Neural progenitor cell (in vitro differentiated cells): Measurements from ENCODE around the gene CLECL1. TPM values are rescaled to one million over a fixed set of nuclear protein-coding genes. Genes with fewer than 3 reads are reported as not detected.

ENCODE experiments used
- DNase-seq: peaks from one replicate; pipeline ENCODE4 v3.0.0-alpha.2; 2016; ENCODE audit warnings: low spot score
- H2AFZ ChIP-seq: fragments of 200-600 bp; sonication (generic); replicated peaks from 2 replicates; pipeline ENCODE4 v1.6.1; 2016; ENCODE audit warnings: antibody characterized with exemption
- H3F3A ChIP-seq: fragments of 200-600 bp; sonication (generic); 2 replicates; pipeline ENCODE4 v1.6.1; 2016; ENCODE audit warnings: antibody characterized with exemption, low read depth
- H3K27ac ChIP-seq: fragments of 200-600 bp; sonication (generic); 2 replicates; pipeline ENCODE4 v1.5.1; 2016; ENCODE audit warnings: mild to moderate bottlenecking
- H3K27me3 ChIP-seq: fragments of 200-600 bp; sonication (generic); 2 replicates; pipeline ENCODE4 v1.6.1; 2016; ENCODE audit warnings: mild to moderate bottlenecking, moderate library complexity
- H3K36me3 ChIP-seq: fragments of 200-600 bp; sonication (generic); 2 replicates; pipeline ENCODE4 v1.5.1; 2016
- H3K4me1 ChIP-seq: fragments of 200-600 bp; sonication (generic); 2 replicates; pipeline ENCODE4 v1.6.1; 2016; ENCODE audit warnings: mixed run types
- H3K4me2 ChIP-seq: fragments of 200-600 bp; sonication (generic); 2 replicates; pipeline ENCODE4 v1.6.1; 2016
- H3K4me3 ChIP-seq: fragments of 200-600 bp; sonication (generic); 2 replicates; pipeline ENCODE4 v1.5.1; 2016
- H3K79me2 ChIP-seq: fragments of 200-600 bp; sonication (generic); 2 replicates; pipeline ENCODE4 v1.6.1; 2016; ENCODE audit warnings: low read depth
- H3K9ac ChIP-seq: fragments of 200-600 bp; sonication (generic); 2 replicates; pipeline ENCODE4 v1.6.1; 2016
- H3K9me3 ChIP-seq: fragments of 200-600 bp; sonication (generic); 2 replicates; pipeline ENCODE4 v1.5.1; 2016; ENCODE audit warnings: low read depth
- H4K20me1 ChIP-seq: fragments of 200-600 bp; sonication (generic); 2 replicates; pipeline ENCODE4 v1.6.1; 2016; ENCODE audit warnings: low read depth
- H3K27ac Mint-ChIP-seq: 3 replicates; pipeline ENCODE4 v1.8.0; 2021; ENCODE audit warnings: mixed read lengths
- H3K27me3 Mint-ChIP-seq: 2 replicates; pipeline ENCODE4 v1.8.0; 2022; ENCODE audit warnings: low read depth, mild to moderate bottlenecking, inconsistent platforms, moderate library complexity, mixed read lengths; ENCODE audit not compliant: insufficient read depth
- H3K36me3 Mint-ChIP-seq: 3 replicates; pipeline ENCODE4 v1.8.0; 2021; ENCODE audit warnings: mixed read lengths
- H3K4me1 Mint-ChIP-seq: 3 replicates; pipeline ENCODE4 v1.8.0; 2021; ENCODE audit warnings: mixed read lengths
- H3K4me3 Mint-ChIP-seq: 3 replicates; pipeline ENCODE4 v1.8.0; 2021; ENCODE audit warnings: mild to moderate bottlenecking, moderate library complexity, mixed read lengths
- H3K9me3 Mint-ChIP-seq: 3 replicates; pipeline ENCODE4 v1.8.0; 2020; ENCODE audit warnings: mixed read lengths
- EZH2 ChIP-seq: fragments of 200-600 bp; sonication (generic); IDR thresholded peaks from 2 replicates; pipeline ENCODE4 v1.6.1; 2017; ENCODE audit warnings: antibody characterized with exemption, mild to moderate bottlenecking, moderate library complexity
- EZH2phosphoT487 ChIP-seq: fragments of 200-600 bp; sonication (generic); IDR thresholded peaks from 2 replicates; pipeline ENCODE4 v1.6.1; 2017; ENCODE audit warnings: antibody characterized with exemption
- total RNA-seq: library from RNA; depleted of rRNA; stranded (reverse); fragments of >200 nt; gene quantifications from 2 replicates; pipeline ENCODE4 v1.2.3, GENCODE V29; 2015; ENCODE audit warnings: low replicate concordance
- TF ChIP-seq, protein P1 (sequence below): fragments of 200-600 bp; sonication (generic); IDR thresholded peaks from 2 replicates; pipeline ENCODE4 v1.5.1; 2017; ENCODE audit warnings: antibody characterized with exemption, mild to moderate bottlenecking

The CLECL1 gene
- total RNA-seq, 1 donor from 2014 or later: not detected

DNA sequence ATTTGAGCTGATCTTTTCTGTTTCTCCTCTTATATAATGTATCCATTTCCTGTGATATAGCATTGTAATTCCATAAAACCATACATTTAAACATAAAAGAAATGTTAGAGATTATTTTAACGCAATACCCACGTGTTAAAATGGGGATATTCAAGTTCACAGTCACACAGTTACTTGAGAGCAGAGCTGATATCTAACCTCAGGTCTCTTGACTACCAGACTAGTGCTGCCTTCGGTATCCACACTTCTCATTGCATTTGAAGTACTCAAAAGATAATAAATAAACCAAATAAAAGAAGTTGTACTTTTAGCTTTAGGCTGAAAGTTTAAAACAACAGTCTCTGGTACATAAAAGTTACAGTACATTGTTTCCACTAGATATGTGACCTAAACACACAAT lies 2.9 kb downstream of the CLECL1 start:
- Histone ChIP-seq H4K20me1 (no peaks in the 10 kb centered on the region), H2AFZ (no peak overlapping the region), H3K4me3 (no peak overlapping the region), H3K9me3 (no peaks in the 10 kb centered on the region), H3K27ac (no peak overlapping the region), H3F3A (no peaks in the 10 kb centered on the region), H3K4me1 (no peaks in the 10 kb centered on the region), H3K27me3 (no peaks in the 10 kb centered on the region), H3K9ac (no peak overlapping the region), H3K4me2 (no peak overlapping the region), H3K79me2 (no peaks in the 10 kb centered on the region), H3K36me3 (no peaks in the 10 kb centered on the region)
- Mint-ChIP-seq H3K36me3 (no peaks in the 10 kb centered on the region), H3K4me1 (no peaks in the 10 kb centered on the region), H3K4me3 (no peak overlapping the region), H3K27ac (no peak overlapping the region), H3K27me3 (no peaks in the 10 kb centered on the region), H3K9me3 (no peaks in the 10 kb centered on the region)
- no peak for DNase-seq
- TF ChIP-seq EZH2phosphoT487: no peak
- TF ChIP-seq, protein P1, sequence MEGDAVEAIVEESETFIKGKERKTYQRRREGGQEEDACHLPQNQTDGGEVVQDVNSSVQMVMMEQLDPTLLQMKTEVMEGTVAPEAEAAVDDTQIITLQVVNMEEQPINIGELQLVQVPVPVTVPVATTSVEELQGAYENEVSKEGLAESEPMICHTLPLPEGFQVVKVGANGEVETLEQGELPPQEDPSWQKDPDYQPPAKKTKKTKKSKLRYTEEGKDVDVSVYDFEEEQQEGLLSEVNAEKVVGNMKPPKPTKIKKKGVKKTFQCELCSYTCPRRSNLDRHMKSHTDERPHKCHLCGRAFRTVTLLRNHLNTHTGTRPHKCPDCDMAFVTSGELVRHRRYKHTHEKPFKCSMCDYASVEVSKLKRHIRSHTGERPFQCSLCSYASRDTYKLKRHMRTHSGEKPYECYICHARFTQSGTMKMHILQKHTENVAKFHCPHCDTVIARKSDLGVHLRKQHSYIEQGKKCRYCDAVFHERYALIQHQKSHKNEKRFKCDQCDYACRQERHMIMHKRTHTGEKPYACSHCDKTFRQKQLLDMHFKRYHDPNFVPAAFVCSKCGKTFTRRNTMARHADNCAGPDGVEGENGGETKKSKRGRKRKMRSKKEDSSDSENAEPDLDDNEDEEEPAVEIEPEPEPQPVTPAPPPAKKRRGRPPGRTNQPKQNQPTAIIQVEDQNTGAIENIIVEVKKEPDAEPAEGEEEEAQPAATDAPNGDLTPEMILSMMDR: no peak
- no peak for TF ChIP-seq EZH2

DNA sequence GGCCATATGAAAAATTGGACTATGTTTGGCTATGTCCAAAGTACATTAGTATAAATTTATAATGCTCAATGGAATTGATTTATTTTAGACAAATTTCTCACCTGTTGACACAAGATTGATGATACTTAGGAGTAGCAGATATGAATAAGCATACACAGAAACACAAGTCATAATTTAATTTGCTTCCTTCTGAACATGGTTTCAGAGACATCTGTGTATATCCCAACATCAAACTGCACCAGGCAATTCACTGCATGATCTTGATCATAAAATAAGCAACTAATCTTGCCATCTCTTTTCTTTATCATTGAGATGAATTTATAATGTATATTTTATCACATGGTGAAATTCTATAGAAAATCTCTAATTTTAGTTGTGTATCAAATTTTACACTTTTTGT lies 3.8 kb downstream of the CLECL1 start:
- Mint-ChIP-seq H3K27ac (no peak overlapping the region), H3K27me3 (no peaks in the 10 kb centered on the region)
- H2AFZ ChIP-seq: no peak overlapping the region

DNA sequence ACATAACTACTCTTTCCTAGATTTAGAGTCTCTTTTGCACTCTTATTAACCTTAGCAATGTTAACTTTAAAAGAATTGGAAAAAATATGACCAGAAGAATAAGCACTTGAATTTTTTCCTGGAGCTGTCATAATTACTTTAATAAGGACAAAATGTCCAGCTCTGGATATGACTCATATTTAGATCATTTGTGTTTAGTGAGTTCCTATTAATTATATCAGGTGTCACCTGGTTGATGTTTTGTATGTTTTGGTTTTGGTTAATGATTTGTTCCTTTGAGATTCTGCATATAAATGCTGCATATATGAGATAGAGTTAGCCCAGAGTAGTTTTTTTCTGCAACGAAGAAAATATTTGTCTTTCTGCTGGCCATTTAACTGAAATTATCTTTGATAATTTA lies 5.1 kb downstream of the CLECL1 start:
- TF ChIP-seq, protein P1: no peak
- TF ChIP-seq EZH2phosphoT487 (no peak), EZH2 (no peak)
- H3K4me1 Mint-ChIP-seq: no peaks in the 10 kb centered on the region

More for the DNA sequence above, 3.8 kb downstream of the CLECL1 start:
- Histone ChIP-seq H3K4me3 (no peak overlapping the region), H3K9me3 (no peaks in the 10 kb centered on the region), H3K27me3 (no peaks in the 10 kb centered on the region), H3K4me2 (no peak overlapping the region), H3F3A (no peaks in the 10 kb centered on the region), H3K27ac (no peak overlapping the region), H3K79me2 (no peaks in the 10 kb centered on the region), H4K20me1 (no peaks in the 10 kb centered on the region), H3K4me1 (no peaks in the 10 kb centered on the region), H3K36me3 (no peaks in the 10 kb centered on the region), H3K9ac (no peak overlapping the region)
- Mint-ChIP-seq H3K4me3 (no peak overlapping the region), H3K4me1 (no peaks in the 10 kb centered on the region), H3K36me3 (no peaks in the 10 kb centered on the region), H3K9me3 (no peaks in the 10 kb centered on the region)
- TF ChIP-seq EZH2phosphoT487 (no peak), EZH2 (no peak)
- TF ChIP-seq, protein P1: no peak
- DNase-seq: no peak

More for the DNA sequence above, 5.1 kb downstream of the CLECL1 start:
- Histone ChIP-seq H3F3A (no peaks in the 10 kb centered on the region), H3K4me2 (no peak overlapping the region), H3K36me3 (no peaks in the 10 kb centered on the region), H3K9ac (no peak overlapping the region), H3K4me1 (no peaks in the 10 kb centered on the region), H3K9me3 (no peaks in the 10 kb centered on the region), H3K79me2 (no peaks in the 10 kb centered on the region), H3K27me3 (no peaks in the 10 kb centered on the region), H2AFZ (no peak overlapping the region), H3K4me3 (no peak overlapping the region), H4K20me1 (no peaks in the 10 kb centered on the region), H3K27ac (no peak overlapping the region)
- no peaks in the 10 kb centered on the region for H3K27me3 Mint-ChIP-seq
- DNase-seq: no peak
- no peak overlapping the region for H3K4me3 Mint-ChIP-seq
- no peaks in the 10 kb centered on the region for H3K36me3 Mint-ChIP-seq
- no peak overlapping the region for H3K27ac Mint-ChIP-seq
- H3K9me3 Mint-ChIP-seq: no peaks in the 10 kb centered on the region
